ENCODE data around the gene ILF3.

Gene ILF3

GRCh38 chr19:10729411-10729810 is 75.3 kb downstream of the ILF3 start:
- DNase-seq (ENCODE audit: low read depth in 1 of 2, low spot score in 1 of 2), result no peak

GRCh38 chr19:10730932-10731331 is 76.8 kb downstream of the ILF3 start:
- no peak for DNase-seq (ENCODE audit: low read depth in 1 of 2, low spot score in 1 of 2)

- no peak for DNase-seq (ENCODE audit: low read depth in 1 of 2, low spot score in 1 of 2)
These were observed 81.6 kb downstream of the ILF3 start for GRCh38 chr19:10735741-10736140.

- DNase-seq (ENCODE audit: low read depth in 1 of 2, low spot score in 1 of 2), result no peak
These were observed 82.0 kb downstream of the ILF3 start for GRCh38 chr19:10736189-10736588.

- no peak for DNase-seq (ENCODE audit: low read depth in 1 of 2, low spot score in 1 of 2)
These were observed 82.9 kb downstream of the ILF3 start for GRCh38 chr19:10736916-10737551.

- DNase-seq (ENCODE audit: low read depth in 1 of 2, low spot score in 1 of 2), result no peak
These were observed 83.6 kb downstream of the ILF3 start for GRCh38 chr19:10737722-10738121.

GRCh38 chr19:10740798-10741197 is 86.7 kb downstream of the ILF3 start:
- DNase-seq (ENCODE audit: low read depth in 1 of 2, low spot score in 1 of 2), result no peak
